Retinal pigment epithelial cell (primary cell): ENCODE measurements around the gene FBLN1.

ENCODE experiments used
- DNase-seq: peaks from one replicate; pipeline ENCODE4 v3.0.0-alpha.2; 2010; ENCODE audit warnings: low read depth
- H3K4me3 ChIP-seq: 2 replicates; pipeline ENCODE4 v1.5.1; 2011; ENCODE audit warnings: mild to moderate bottlenecking, low read length, control low read depth, moderate library complexity
- TF ChIP-seq, protein P1 (sequence below): conservative IDR thresholded peaks from 2 replicates; pipeline ENCODE4 v1.5.1; 2011; ENCODE audit warnings: low read depth, low read length, control low read depth, inconsistent platforms

Gene FBLN1

GRCh38 chr22:45477366-45478107 lies 25.1 kb upstream of the FBLN1 start:
- TF ChIP-seq, protein P1, sequence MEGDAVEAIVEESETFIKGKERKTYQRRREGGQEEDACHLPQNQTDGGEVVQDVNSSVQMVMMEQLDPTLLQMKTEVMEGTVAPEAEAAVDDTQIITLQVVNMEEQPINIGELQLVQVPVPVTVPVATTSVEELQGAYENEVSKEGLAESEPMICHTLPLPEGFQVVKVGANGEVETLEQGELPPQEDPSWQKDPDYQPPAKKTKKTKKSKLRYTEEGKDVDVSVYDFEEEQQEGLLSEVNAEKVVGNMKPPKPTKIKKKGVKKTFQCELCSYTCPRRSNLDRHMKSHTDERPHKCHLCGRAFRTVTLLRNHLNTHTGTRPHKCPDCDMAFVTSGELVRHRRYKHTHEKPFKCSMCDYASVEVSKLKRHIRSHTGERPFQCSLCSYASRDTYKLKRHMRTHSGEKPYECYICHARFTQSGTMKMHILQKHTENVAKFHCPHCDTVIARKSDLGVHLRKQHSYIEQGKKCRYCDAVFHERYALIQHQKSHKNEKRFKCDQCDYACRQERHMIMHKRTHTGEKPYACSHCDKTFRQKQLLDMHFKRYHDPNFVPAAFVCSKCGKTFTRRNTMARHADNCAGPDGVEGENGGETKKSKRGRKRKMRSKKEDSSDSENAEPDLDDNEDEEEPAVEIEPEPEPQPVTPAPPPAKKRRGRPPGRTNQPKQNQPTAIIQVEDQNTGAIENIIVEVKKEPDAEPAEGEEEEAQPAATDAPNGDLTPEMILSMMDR: no peak
- DNase-seq: no peak
- H3K4me3 ChIP-seq: no peak overlapping the region

DNA sequence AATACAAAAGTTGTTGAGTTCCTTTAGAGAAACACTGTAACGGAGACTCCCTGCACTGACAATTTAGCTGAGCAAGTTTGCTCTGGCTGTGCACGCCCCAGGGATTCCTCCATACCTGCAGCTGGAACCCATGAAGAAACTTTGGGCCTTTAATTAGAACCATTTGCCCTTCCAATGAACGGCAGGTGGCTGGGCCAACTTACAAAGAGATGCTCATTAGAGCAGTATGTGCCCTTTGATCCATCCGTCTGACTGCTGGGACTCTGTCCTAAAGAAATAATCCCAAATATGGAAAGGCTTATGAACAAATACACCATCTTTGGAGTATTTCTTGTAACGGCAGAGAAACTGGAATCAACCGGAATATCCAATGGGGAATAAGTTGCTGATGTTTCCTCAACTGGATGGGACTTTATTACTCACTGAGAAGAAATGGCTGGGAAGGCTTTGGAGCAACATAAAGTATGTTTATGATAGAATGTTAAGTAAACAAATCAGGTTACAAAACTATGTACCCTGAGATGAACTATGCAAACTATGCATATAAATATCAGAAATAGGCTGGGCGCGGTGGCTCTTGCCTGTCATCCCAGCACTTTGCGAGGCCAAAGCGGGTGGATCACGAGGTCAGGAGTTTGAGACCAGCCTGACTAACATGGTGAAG lies 24.4 kb upstream of the FBLN1 start:
- H3K4me3 ChIP-seq: no peak overlapping the region
- DNase-seq: no peak
- TF ChIP-seq, protein P1: no peak

GRCh38 chr22:45480717-45481116 lies 22.0 kb upstream of the FBLN1 start:
- DNase-seq: no peak
- no peak overlapping the region for H3K4me3 ChIP-seq
- TF ChIP-seq, protein P1: no peak

DNA sequence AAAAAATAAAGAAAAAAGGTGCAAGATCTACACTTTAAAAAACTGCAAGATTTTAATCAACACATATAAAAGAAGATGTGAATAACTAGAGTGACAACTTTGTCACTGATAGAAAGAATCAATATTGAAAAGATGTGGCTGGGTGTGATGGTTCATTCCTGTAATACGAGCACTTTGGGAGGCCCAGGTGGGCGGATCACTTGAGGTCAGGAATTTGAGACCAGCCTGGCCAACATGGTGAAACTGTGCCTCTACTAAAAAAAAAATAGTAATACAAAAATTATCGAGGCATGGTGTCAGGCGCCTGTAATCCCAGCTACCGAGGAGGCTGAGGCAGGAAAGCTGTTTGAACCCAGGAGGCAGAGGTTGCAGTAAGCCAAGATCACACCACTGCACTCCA lies 21.0 kb upstream of the FBLN1 start:
- DNase-seq: no peak
- no peak overlapping the region for H3K4me3 ChIP-seq
- TF ChIP-seq, protein P1: no peak

DNA sequence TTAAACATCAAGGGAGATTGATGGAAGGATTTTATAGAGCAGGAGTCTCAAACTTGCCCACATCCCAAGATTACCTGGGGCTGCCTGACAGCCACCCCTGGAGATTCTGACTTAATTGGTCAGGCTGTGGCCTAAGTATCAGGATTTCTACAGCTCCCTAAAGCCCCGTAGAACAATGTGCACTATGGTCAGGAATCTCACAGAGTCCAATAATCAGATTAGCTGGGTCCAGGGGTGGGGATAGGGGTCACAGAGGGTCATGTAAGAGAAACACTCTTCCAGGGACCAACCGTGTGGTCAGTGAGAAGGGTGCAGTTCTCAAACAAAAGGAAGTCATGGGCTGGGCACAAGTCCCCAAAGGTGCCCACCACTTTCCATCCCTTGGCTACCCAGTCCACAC lies 20.5 kb upstream of the FBLN1 start:
- no peak for DNase-seq
- TF ChIP-seq, protein P1: no peak
- H3K4me3 ChIP-seq: no peak overlapping the region

DNA sequence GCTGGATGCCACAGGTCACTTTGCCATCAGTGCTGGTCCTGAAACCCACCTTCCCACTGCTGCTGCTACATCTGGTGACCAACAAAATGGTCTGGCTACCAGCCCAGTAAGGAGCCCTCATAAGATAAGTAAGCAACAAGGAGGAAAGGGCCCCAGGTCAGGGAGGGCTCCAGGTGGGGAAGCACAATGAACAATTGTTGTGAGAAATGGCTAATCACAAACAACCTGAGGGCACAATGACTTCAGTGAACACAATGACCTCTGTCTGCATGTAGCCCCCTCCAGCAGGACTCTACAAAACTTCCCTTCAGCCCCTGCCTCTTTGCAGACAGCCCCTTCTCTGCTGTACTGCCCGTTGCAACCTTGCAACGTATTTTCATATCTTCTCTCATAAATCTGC lies 19.4 kb upstream of the FBLN1 start:
- no peak for DNase-seq
- no peak overlapping the region for H3K4me3 ChIP-seq
- TF ChIP-seq, protein P1: no peak
